LNCaP clone FGC (cell line): ENCODE results near the gene ZFAND3.
A peak's percentile ranks its signal among the peaks of the same experiment; 100 is the strongest.

Experiments used
- DNase-seq: peaks from one replicate; pipeline ENCODE4 v3.0.0-alpha.2; 2011; ENCODE audit warnings: low read depth
- H3K4me3 ChIP-seq: 2 replicates; pipeline ENCODE4 v1.5.1; 2011; ENCODE audit warnings: mild to moderate bottlenecking, low read depth, low read length, control low read depth
- CTCF ChIP-seq: IDR thresholded peaks from 2 replicates; pipeline ENCODE4 v1.5.1; 2012; ENCODE audit warnings: mild to moderate bottlenecking; ENCODE audit not compliant: control insufficient read depth, insufficient read depth; ENCODE audit errors: extremely low read depth

ZFAND3 gene

GRCh38 chr6:38018755-38019165, 199.2 kb downstream of the ZFAND3 start:
- no peak for DNase-seq
- no peak overlapping the region for H3K4me3 ChIP-seq
- peak; percentile 20; the same call in 1 of the 2 replicates for TF ChIP-seq CTCF

- no peak for TF ChIP-seq CTCF
- no peak for DNase-seq
Observed at GRCh38 chr6:38020593-38020992, 201.1 kb downstream of the ZFAND3 start.

GRCh38 chr6:38021029-38021428, 201.5 kb downstream of the ZFAND3 start:
- TF ChIP-seq CTCF: no peak
- no peak for DNase-seq

More at GRCh38 chr6:38020593-38020992, 201.1 kb downstream of the ZFAND3 start:
- no peak overlapping the region for H3K4me3 ChIP-seq

GRCh38 chr6:38021571-38021970, 202.0 kb downstream of the ZFAND3 start:
- TF ChIP-seq CTCF: no peak
- DNase-seq: no peak
- no peak overlapping the region for H3K4me3 ChIP-seq

More at GRCh38 chr6:38021029-38021428, 201.5 kb downstream of the ZFAND3 start:
- no peak overlapping the region for H3K4me3 ChIP-seq

- DNase-seq: no peak
- no peak for TF ChIP-seq CTCF
- H3K4me3 ChIP-seq: no peak overlapping the region
Observed at GRCh38 chr6:38022688-38023087, 203.2 kb downstream of the ZFAND3 start.

GRCh38 chr6:38024908-38025307, 205.4 kb downstream of the ZFAND3 start:
- no peak for TF ChIP-seq CTCF
- no peak for DNase-seq
- no peak overlapping the region for H3K4me3 ChIP-seq

- no peak for DNase-seq
- no peak overlapping the region for H3K4me3 ChIP-seq
- no peak for TF ChIP-seq CTCF
Observed at GRCh38 chr6:38025451-38025850, 205.9 kb downstream of the ZFAND3 start.
